H1 (cell line): ENCODE data around the gene TLR9. TPM values are rescaled to one million over a fixed set of nuclear protein-coding genes. Genes with fewer than 3 reads are reported as not detected.

Source experiments
- CHD1 ChIP-seq: IDR thresholded peaks from 2 replicates; pipeline ENCODE4 v1.6.1; 2012; ENCODE audit warnings: low read depth, low read length, improper control_type of control experiment
- polyA plus RNA-seq, 7 experiments: library from polyadenylated mRNA; depleted of rRNA in 3 of 7; stranded (reverse) in 5 of 7; unstranded in 2 of 7; fragments of >200 nt in 5 of 7; fragments of 200-250 nt in 2 of 7; gene quantifications; 1 replicate in 5 of 7; 2 replicates in 1 of 7; 4 replicates in 1 of 7; pipeline versions ENCODE4 v1.2.1 to v1.2.3, GENCODE V29; 2011 to 2013; ENCODE audit warnings: missing spikeins in 2 of 7, mixed read lengths in 2 of 7
- total RNA-seq: library from RNA; stranded (reverse); fragmentation: NEBNext Ultra II Directional; extraction: Animal tissue kit (Norgen Biotek cat#: 25700); gene quantifications from 2 replicates; pipeline ENCODE4 v1.2.1, GENCODE V29; 2021

TLR9 gene
- total and polyA plus RNA-seq, 2 of the 8 experiments (the other 6 are each of a cell fraction or from before 2014, with no cell fraction given) = 0.05 TPM; not detected in 1

- TF ChIP-seq CHD1 = no peak
These were observed 6.4 kb downstream of the TLR9 start (continued) for GRCh38 chr3:52218937-52219650.
